Measurements from ENCODE around the gene CCNQ. TPM values are rescaled to one million over a fixed set of nuclear protein-coding genes. Genes with fewer than 3 reads are reported as not detected.

The CCNQ gene
- total RNA-seq, 4 donors from 2014 or later, result 26.0 to 42.6 (median 31.0) TPM

DNA sequence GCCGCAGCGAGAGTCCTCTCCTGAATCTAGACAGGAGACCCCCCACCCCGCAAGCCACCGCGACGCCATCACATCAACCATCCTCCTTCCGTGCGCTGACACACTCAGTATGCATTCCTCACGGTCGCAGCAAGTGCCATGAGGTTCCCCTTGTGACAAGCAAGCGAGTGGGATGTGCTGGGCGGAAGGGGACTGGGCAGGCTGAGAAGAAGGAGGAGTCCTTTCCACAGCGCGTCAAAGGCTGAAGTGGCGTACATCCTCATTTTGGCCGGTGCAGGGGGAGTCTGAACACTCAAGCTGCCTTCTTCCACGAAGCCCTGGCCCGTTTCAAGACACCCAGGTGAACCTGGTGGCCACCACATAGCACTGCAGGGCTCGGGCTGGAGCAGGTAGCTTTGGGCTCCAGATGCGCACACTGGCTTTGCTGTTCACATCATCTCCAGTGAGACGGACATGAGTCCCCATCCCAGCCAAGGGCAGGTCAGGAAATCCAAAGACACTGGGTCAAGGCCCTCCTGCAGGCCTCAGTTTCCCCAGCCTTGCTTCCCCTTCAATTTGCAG, 30.4 kb downstream of the CCNQ start:
- TF ChIP-seq CTCF (IDR thresholded peaks at IDR 0.05), result no peak
- DNase-seq (ENCODE audit: low spot score) (no peak), ATAC-seq (ENCODE audit: low FRiP score) (no peak)

DNA sequence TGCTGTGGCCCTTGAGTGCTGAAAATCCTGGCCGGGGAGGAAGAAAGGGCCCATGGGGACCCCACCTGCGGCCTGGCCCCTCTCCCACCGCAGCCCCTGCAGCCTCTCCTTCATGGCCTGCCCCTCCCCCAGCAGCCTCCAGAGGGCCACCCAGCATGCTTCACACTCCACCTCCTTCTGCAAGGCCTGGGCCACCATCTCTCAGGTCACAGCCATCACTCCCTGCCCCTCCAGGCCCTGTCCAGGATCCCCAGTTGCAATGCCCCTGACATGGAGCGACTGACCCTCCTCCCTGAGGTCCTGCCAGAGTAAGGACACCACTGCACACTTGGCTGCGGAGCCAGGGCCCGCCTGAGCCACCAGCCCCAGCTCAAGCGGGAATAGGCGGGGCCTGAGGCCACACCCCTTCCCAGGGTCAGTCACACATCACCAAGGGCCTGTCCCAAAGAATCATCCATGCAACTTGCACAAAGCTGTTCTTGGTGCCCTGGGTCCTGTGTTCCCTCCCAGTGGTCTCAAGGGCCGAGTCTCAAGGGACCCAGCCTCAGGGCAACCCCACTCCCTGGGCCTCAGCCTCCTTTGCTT, 32.9 kb downstream of the CCNQ start:
- DNase-seq (ENCODE audit: low spot score), result no peak
- ATAC-seq (ENCODE audit: low FRiP score), result no peak
- no peak for TF ChIP-seq CTCF (IDR thresholded peaks at IDR 0.05)

DNA sequence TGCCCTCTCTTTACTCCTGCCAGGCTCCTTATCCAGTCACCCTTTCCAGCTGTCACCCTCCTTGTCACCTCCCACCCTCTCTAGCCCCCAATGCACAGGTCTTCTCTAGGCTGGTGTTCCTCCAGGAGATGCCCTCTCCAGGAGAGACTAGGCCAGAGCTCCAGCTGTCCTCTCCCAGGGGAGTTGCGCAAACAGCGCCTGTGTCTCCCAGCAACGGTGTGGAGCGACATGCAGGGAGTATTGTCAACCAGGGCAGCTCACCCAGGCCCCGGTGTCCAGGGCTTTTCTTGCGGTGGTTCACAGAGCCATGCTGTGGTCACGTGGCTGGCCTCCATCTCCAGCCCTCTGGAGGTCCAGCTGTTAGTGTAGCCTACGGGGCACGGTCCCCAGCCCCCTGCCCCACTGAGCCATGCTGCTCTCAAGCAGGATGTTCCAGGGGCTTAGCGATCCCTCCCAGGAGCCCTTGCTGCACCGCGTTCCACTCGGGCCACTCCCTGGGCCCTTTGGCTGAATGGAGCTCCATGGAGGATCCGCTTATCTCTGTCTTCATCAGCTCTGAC, 34.8 kb downstream of the CCNQ start:
- no peak for DNase-seq (ENCODE audit: low spot score)
- no peak for TF ChIP-seq CTCF (IDR thresholded peaks at IDR 0.05)
- no peak for ATAC-seq (ENCODE audit: low FRiP score)

DNA sequence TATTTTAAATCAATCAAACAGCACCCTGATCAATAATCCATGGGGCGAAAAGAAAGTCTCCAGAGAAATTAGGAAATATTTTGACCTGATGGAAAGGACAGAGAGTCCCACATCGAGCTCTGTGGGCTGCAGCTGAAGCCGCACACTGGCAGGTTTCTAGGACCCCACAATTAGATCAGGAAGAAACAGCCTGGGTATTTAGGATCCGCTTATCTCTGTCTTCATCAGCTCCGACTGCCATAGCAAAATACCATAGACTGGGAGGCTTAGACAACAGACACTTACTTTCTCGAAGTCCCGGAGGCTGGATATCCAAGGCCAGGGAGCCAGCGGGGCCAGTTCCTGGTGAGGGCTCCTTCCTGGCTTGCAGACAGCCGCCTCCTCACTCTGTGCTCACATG, 36.4 kb downstream of the CCNQ start:
- DNase-seq (ENCODE audit: low spot score), result no peak
- ATAC-seq (ENCODE audit: low FRiP score), result no peak
- no peak for TF ChIP-seq CTCF (IDR thresholded peaks at IDR 0.05)

- TF ChIP-seq CTCF (IDR thresholded peaks at IDR 0.05), result no peak
- DNase-seq (ENCODE audit: low spot score) (no peak), ATAC-seq (ENCODE audit: low FRiP score) (no peak)
Observed at GRCh38 chrX:153561337-153561736, 37.6 kb downstream of the CCNQ start.

- no peak for TF ChIP-seq CTCF (IDR thresholded peaks at IDR 0.05)
- ATAC-seq (ENCODE audit: low FRiP score) (no peak), DNase-seq (ENCODE audit: low spot score) (no peak)
Observed at GRCh38 chrX:153560466-153560865, 38.5 kb downstream of the CCNQ start.

DNA sequence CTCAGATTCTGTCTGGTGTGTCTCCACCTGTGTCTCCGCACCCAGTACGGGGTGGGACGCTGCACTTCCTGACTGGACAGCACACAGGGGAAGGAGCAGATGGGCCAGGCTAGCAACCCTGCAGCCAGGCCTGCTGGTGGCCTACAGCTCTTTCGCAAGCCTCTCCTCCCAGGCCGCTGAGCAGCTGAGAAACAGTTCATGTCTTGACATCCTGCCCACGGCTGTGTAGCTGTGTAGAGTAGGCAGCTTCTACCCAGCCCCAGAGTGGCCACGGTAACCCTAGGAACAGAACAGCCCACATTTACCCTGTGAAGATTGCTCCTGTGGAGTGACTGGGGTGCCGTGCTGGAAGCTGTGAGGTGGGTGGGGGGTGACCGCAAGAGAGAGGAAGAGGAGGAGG, 38.9 kb downstream of the CCNQ start:
- ATAC-seq (ENCODE audit: low FRiP score), result no peak
- no peak for DNase-seq (ENCODE audit: low spot score)
- TF ChIP-seq CTCF (IDR thresholded peaks at IDR 0.05), result no peak

Data from omental fat pad (tissue), 4 donors.